Measurements from ENCODE around the gene BHLHA9.
"Not testable (repeated sequence)": the region's sequence is repeated elsewhere in the genome, so short reads cannot be mapped to it uniquely, and the experiment has no call there.

BHLHA9 gene

GRCh38 chr17:1302761-1303160 is 32.5 kb downstream of the BHLHA9 start:
- no peak for DNase-seq

DNA sequence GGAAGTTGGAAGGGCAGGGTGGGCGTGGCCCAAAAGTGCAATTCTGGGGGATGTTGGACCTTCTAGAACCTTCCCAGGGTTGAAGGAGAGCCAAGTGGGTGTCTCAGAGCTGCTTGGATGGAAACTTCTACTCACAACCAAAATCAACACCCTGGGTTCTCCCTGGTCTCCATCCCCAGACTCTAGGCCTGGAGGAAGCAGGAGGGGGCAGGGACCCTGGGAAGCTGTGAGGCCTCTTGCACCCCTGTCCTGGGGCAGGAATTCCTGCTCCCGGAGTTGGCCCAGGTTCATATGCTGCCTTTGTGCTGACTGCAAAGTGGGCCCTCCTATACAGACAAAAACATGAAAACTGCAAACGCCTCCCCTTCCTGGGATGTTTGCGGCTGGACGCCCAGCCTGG is 34.3 kb downstream of the BHLHA9 start:
- no peak for DNase-seq

DNA sequence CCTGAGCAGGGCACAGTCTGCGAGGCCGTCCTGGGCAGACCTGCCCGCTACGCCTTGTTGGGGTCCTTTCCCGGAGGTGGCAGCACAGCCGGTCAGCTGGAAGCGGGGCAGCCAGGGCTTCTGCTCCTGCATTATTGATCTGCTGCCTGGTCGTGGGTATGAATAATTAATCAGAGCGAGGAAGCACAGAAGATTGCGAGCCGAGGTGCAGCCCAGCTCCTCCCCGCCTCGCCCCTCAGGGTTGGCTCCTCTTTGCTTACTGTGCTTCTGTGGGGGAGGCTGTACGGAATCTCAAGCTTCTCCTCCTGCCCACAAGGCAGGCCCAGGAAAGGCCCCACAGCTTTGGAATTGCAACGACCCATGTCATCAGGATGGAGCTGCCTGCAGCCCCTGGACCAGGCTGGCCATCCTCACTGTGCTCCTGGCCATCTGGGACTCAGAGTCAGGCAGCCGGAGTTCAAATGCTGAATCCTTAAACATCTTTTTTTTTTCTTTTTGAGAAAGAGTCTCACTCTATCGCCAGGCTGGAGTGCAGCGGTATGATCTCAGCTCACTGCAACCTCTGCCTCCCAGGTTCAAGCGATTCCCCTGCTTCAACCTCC is 34.8 kb downstream of the BHLHA9 start:
- DNase-seq = no peak

- DNase-seq = not testable (repeated sequence)
These were observed 37.6 kb downstream of the BHLHA9 start for GRCh38 chr17:1307829-1308228.

DNA sequence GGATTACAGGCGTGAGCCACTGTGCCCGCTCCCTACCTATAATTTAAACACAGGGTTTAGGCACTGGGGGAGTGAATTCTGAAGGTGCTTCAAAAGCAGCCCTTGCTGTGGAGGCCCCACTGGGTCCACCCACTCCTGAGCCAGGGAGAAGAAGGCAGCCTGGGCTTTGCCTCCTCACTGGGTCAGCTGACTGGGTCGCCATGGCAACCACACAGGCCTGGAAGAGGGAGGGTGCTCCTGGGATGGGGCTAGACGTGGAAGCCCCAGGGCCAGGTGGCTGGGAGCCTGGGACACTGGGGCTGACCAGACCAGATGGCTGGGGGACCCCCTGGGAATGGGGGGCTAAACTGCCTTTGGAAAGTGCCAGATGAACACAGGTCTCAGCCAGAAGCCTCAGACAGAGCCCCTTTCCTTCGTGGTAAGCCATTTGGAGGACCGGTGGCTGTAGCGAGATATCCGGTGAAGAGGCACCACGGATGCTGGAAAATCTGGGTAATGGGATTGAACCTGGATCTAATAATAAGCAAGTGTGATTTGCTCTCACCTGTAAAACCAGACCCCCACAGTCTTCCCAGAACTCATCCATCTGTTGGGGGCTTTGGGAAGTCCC is 42.1 kb downstream of the BHLHA9 start:
- no peak for DNase-seq

DNA sequence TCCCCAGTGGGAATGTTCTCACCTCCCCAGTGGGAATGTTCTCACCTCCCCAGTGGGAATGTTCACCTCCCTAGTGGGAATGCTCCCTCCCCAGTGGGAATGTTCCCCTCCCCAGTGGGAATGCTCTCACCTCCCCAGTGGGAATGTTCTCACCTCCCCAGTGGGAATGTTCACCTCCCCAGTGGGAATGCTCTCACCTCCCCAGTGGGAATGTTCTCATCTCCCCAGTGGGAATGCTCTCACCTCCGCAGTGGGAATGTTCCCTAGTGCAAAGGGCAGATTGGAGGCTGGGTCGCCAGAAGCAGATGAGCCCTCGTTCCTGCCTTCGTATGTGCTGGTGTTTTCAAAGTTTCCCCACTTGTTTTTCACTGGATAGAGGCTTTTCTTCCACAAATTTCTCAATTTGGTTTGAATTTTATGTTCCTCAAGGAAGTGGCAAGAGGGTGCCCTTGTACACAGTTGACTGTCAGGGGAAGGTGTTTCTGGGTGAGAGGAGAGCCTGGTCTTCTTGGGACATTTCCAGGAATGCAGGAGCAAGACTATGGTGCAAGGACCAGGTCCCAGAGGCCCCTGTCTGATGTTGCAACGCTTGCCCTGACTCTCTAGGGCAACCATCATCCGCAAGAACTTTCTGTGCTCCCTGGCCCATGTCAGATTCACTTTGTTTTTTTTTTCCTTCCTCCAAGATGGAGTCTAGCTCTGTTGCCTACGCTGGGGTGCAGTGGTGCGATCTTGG is 43.2 kb downstream of the BHLHA9 start:
- no peak for DNase-seq

DNA sequence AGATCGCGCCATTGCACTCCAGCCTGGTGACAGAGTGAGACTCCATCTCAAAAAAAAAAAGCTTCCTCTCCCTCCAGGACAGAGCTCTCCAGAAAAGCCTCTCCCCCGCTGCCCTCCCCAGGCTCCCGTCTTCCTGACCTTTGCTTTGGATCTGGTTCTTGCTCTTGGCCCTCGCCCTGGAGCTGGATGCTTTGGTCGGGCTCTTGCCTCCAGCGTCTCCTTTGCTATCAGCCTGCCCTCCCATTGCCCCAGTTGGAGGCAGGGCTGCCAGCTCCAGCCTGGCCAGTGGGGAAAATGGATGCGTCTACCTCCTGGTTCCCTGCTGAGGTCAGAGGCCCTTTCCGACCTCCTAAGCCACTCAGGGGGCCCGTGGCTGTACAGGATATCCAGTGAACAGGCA is 45.2 kb downstream of the BHLHA9 start:
- no peak for DNase-seq

DNA sequence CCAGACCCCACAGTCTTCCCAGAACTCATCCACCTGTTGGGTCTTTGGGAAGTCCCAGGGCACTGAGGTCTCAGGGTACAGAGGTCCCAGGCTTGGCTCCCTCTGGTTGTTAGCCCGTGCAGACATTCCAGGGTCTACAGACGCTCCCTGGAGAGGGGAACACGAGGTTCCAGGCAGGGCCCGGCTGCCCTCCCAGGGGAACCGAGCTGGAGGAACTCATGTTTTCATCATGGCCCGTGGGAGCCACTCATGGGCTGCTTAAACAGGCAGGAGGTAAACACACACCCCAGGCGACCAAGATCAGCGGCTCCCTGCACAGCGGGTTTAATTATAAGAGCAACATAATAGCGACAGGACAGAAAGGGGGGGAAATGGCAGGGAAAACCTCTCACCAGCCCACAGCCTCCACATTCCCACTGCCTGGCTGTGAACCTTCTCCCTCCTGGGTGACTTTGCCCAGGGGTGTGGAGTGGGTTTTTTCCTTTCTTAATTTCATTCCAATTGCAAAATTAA is 45.7 kb downstream of the BHLHA9 start:
- DNase-seq = no peak
